Left lung (tissue), 10 donors: Measurements from ENCODE around the gene SESN2. TPM values are rescaled to one million over a fixed set of nuclear protein-coding genes. Genes with fewer than 3 reads are reported as not detected.

Experiments
- ATAC-seq: fragments of 200-7000 bp; cut with Tn5 transposase; one replicate; pipeline ENCODE4 v1.9.1; 2020; ENCODE audit warnings: moderate library complexity
- DNase-seq, 4 donors: peaks; one replicate each; pipeline ENCODE4 v3.0.0-alpha.2; 2013 to 2020
- H3K27ac ChIP-seq, 2 donors: fragments of 200-600 bp; sonication (generic) in 1 of 2; one replicate each; pipeline versions ENCODE4 v1.5.0 to v1.8.0; 2020 to 2021
- H3K27me3 ChIP-seq, 2 donors: fragments of 200-600 bp; sonication (generic) in 1 of 2; one replicate each; pipeline versions ENCODE4 v1.5.0 to v1.8.0; 2020 to 2021
- H3K36me3 ChIP-seq, 2 donors: fragments of 200-600 bp; sonication (generic) in 1 of 2; one replicate each; pipeline versions ENCODE4 v1.5.0 to v1.8.0; 2020 to 2021
- H3K4me1 ChIP-seq, 2 donors: fragments of 200-600 bp; one replicate each; pipeline ENCODE4 v1.8.0; 2021
- H3K4me3 ChIP-seq, 2 donors: fragments of 200-600 bp; sonication (generic) in 1 of 2; one replicate each; pipeline versions ENCODE4 v1.5.0 to v1.8.0; 2020 to 2021; ENCODE audit warnings: mild to moderate bottlenecking in 1 of 2
- H3K9me3 ChIP-seq, 2 donors: fragments of 200-600 bp; sonication (generic) in 1 of 2; one replicate each; pipeline versions ENCODE4 v1.5.0 to v1.8.0; 2020 to 2021
- CTCF ChIP-seq, 2 donors: fragments of 200-600 bp; sonication (generic) in 1 of 2; IDR thresholded peaks; one replicate each; pipeline versions ENCODE4 v1.5.0 to v1.8.0; 2021; ENCODE audit warnings: antibody characterized with exemption in 2 of 2
- intact Hi-C, 2 donors: fragments of 100-400 bp; cut with DNase I; formaldehyde crosslinking; loops; one replicate each; pipeline versions ENCODE4 v1.11.2 to v1.14.2; 2022
- polyA plus RNA-seq, 6 donors: library from polyadenylated mRNA; unstranded; fragments of 120-200 nt; gene quantifications; one replicate each; pipeline ENCODE4 v1.2.1, GENCODE V29; 2013; ENCODE audit not compliant: insufficient read length in 6 of 6
- total RNA-seq, 2 donors: library from RNA; stranded (reverse); fragmentation: NEBNext Ultra II Directional; extraction: Animal tissue kit (Norgen Biotek cat#: 25700); gene quantifications; one replicate each; pipeline ENCODE4 v1.2.1, GENCODE V29; 2021
- donor health status: DM: no; HTN: yes; CAD: no.
- donor health status: DM: no; HTN: no; CAD: no.

The SESN2 gene
- total and polyA plus RNA-seq, 8 donors, result 4.6 to 17.6 (median 6.5) TPM

- Histone ChIP-seq H3K4me1 (peaks cover 15 to 66% of the 10 kb centered on the region in 2 donors), H3K9me3 (no peaks in the 10 kb centered on the region), H3K27ac (peak overlapping the region; percentile 91 to 92), H3K4me3 (no peak overlapping the region), H3K27me3 (no peaks in the 10 kb centered on the region), H3K36me3 (no peaks in the 10 kb centered on the region)
- DNase-seq (peak in 2 of 4 donors; percentile 78 to 83), ATAC-seq (peak; percentile 38)
- no peak for TF ChIP-seq CTCF (IDR thresholded peaks at IDR 0.05)
- intact Hi-C loops, result no loop called here
Observed at GRCh38 chr1:28249013-28249865, 10.1 kb upstream of the SESN2 start.

GRCh38 chr1:28249866-28250295, 9.4 kb upstream of the SESN2 start:
- no peaks in the 10 kb centered on the region for H3K36me3 ChIP-seq
- no peak for ATAC-seq
- H3K4me3 ChIP-seq, result no peak overlapping the region
- H3K27ac ChIP-seq, result peak overlapping the region in 1 of 2 donors; percentile 92
- peaks cover 15 to 60% of the 10 kb centered on the region in 2 donors for H3K4me1 ChIP-seq
- intact Hi-C loops, result no loop called here
- no peak for TF ChIP-seq CTCF (IDR thresholded peaks at IDR 0.05)
- H3K27me3 ChIP-seq, result no peaks in the 10 kb centered on the region
- DNase-seq, result no peak
- no peaks in the 10 kb centered on the region for H3K9me3 ChIP-seq

GRCh38 chr1:28256197-28256827, 3.0 kb upstream of the SESN2 start:
- intact Hi-C loops, result no loop called here
- no peaks in the 10 kb centered on the region for H3K27me3 ChIP-seq
- no peak for DNase-seq
- H3K4me3 ChIP-seq, result no peak overlapping the region
- H3K27ac ChIP-seq, result no peak overlapping the region
- H3K36me3 ChIP-seq, result no peaks in the 10 kb centered on the region
- TF ChIP-seq CTCF (IDR thresholded peaks at IDR 0.05), result no peak
- H3K4me1 ChIP-seq, result peaks cover 7 to 24% of the 10 kb centered on the region in 2 donors
- ATAC-seq, result no peak
- H3K9me3 ChIP-seq, result no peaks in the 10 kb centered on the region

GRCh38 chr1:28257736-28258135, 1.6 kb upstream of the SESN2 start:
- Histone ChIP-seq H3K4me3 (no peak overlapping the region), H3K27ac (no peak overlapping the region), H3K27me3 (no peaks in the 10 kb centered on the region), H3K4me1 (peaks cover 9 to 36% of the 10 kb centered on the region in 2 donors), H3K36me3 (no peaks in the 10 kb centered on the region), H3K9me3 (no peaks in the 10 kb centered on the region)
- no peak for ATAC-seq
- no peak for TF ChIP-seq CTCF (IDR thresholded peaks at IDR 0.05)
- intact Hi-C loops, result no loop called here
- no peak for DNase-seq

GRCh38 chr1:28258628-28259251, 578 bp upstream of the SESN2 start:
- Histone ChIP-seq H3K36me3 (no peaks in the 10 kb centered on the region), H3K27me3 (no peaks in the 10 kb centered on the region), H3K9me3 (no peaks in the 10 kb centered on the region), H3K4me1 (peaks cover 10 to 44% of the 10 kb centered on the region in 2 donors), H3K27ac (peak overlapping the region in 1 of 2 donors; percentile 88), H3K4me3 (peak overlapping the region; percentile 10 to 98)
- no peak for ATAC-seq
- no peak for DNase-seq
- intact Hi-C loops, result no loop called here
- no peak for TF ChIP-seq CTCF (IDR thresholded peaks at IDR 0.05)
